NCI-H524 (cell line): ENCODE results near the gene EPDR1.
A peak's percentile ranks its signal among the peaks of the same experiment; 100 is the strongest.

ENCODE experiments used
- DNase-seq, 2 experiments: peaks; one replicate each; lab custom pipeline; 2025; lab: John Stamatoyannopoulos, UW

The EPDR1 gene

DNA sequence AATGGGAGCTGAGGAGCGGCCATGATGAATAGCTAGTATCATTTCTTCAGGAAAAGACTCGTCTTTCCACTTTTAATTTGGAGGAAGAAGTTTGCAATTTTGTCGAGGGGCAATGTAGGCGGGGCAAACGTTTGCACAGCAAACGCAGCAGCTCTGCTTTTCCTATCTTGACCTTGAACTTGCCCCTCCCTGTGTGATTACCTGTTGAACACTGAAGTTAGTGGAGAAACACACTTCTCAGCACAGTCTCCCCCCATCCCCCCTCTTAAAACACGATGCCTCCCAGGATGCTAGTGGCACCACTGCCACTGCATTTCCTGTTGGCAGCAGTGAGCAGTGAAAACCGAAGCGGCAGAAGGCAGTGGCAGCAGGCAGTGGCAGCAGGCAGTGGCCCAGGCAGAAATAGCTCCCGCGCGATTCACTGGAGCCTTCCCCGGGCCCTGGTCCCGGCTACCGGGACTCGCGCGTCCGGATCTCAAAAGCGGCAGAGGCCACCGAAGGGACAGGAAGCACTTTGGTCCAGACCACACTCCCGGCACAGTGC lies at the start of gene EPDR1:
Gene EPDR1 (plus strand): TSS at position 336 of the 544 bp plus-strand sequence. CDS start 300 bp downstream, outside the sequence.
- peak; percentile 58 to 84 for DNase-seq

GRCh38 chr7:37882086-37882485 lies 38.4 kb upstream of the EPDR1 start:
- no peak for DNase-seq

DNA sequence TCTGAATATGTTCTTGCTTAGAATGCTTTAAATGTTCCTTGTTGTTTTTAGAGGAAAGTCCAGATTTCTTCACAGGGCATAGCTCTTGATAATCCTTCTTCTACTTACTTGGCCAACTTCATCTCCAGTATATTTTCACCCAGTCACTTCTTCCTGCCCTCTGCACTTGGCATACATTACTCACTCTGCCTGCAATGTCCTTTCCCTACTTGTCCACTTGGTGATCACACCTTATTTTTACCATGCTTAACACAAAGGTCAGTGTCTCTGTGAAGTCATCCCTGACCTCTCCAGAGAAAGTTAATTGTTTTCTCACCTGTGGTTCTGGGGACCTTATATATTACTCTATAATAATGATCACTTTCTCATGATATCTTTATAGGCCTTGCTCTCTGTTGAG lies 27.1 kb upstream of the EPDR1 start:
- DNase-seq, result no peak

GRCh38 chr7:37894671-37895070 lies 25.8 kb upstream of the EPDR1 start:
- DNase-seq, result no peak

DNA sequence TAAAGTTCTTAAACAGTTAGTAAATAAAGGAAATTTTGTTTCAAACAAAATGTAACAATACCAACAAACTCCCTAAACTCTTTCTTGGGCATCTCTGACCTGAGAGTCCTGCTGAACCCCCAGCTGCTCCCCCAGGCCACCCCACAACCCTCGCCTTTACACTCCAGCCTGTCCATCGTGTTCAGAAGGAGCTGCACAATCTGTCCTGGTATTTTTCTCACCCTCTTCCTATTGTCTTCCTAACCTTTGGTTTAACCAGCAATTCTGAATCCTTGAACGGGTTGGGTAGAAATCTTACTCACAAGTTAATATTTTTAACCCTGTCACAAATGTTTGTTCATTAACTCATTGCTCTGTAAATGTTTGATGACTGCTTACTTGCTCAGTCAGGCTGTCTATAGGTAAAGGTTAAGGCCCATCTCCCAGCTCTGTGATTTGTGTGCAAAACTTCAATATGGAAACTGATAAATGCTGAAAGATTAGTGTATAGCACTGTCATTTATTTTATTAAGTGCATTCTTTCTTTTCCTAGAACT lies 20.7 kb upstream of the EPDR1 start:
- no peak for DNase-seq

GRCh38 chr7:37901236-37901827 lies 19.1 kb upstream of the EPDR1 start:
- peak in 1 of 2 experiments; percentile 59 for DNase-seq

DNA sequence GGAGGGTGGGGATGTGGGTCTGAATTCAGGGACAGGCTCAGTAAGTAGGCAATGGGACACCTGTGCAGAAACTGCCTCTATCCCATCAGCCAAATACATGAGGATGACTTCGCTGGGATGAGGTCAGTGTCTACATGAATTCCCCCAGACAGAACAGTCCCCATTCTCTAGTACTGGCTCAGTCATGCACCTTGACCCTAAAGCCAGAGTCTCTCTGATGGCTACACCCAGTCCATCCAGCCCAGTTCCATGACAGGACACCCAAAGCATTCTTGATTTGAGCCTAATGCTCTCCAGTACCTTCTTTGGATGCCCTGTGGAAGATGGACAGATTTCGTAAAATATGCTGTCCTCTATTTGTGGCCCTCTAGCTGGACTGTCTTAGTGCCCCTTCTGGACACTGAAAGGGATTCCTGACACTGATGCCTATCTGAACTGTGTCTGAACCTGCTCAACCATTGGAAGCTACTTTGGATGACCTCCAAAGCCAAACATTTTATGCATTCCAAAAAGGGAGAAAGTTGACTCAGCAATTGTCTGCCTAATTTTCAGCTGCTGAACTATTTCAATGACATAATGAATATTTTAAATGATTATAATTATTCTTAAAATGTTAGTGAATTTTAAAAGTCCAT lies 18.4 kb upstream of the EPDR1 start:
- DNase-seq, result no peak

GRCh38 chr7:37908221-37908788 lies 12.1 kb upstream of the EPDR1 start:
- no peak for DNase-seq

DNA sequence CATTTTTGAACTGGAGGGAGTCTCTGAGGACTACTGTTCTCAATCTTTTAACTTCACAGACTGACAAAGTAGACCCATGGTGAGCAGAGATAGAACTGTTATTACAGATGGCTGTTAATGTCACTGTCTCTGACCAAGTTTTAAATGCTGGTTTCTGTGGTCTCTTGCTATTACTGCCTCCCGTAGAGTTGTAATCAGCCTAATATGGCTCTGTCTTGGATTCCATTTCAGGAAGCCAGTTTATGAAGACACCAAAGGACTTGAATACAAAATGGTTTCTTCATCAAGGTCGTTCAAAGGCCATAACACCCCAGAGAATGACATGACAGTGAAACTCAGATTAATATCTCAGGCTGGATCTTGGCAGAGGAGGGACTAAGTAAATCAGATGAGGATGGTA lies 7.7 kb upstream of the EPDR1 start:
- no peak for DNase-seq

GRCh38 chr7:37915438-37915837 lies 5.0 kb upstream of the EPDR1 start:
- DNase-seq, result no peak

- DNase-seq, result peak; percentile 11 to 37
Measured at GRCh38 chr7:37916017-37916672, 4.3 kb upstream of the EPDR1 start.

GRCh38 chr7:37916673-37917660 lies 3.5 kb upstream of the EPDR1 start, which contains the start of gene SFRP4:
Gene SFRP4, minus strand, starts transcription at chr7:37916817. Its CDS starts 280 bp downstream, at chr7:37916537.
- DNase-seq, result peak; percentile 50 to 73

GRCh38 chr7:37918526-37918925 lies 1.9 kb upstream of the EPDR1 start:
- no peak for DNase-seq

- DNase-seq, result peak; percentile 48 to 71
Measured at GRCh38 chr7:37920849-37921805, 687 bp downstream of the EPDR1 start.

DNA sequence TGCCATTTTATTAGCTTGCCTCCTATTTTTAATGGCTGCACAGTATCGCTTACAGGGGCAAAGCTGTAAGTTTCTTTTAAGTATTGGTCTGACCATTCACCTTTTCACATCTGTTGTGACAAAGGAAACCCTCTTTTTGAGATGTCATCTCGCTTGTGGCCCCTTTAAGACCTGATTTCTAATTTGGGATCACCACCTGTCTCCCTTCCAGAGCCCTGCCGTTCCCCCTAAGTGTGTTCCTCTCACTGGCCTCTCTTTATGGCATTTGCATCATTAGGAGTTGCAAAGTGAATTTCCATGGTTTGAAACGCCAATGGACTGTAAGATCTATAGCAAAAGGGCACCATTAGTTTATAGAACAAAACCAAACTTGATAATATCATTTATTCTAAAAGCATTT lies 1.4 kb downstream of the EPDR1 start:
- peak in 1 of 2 experiments; percentile 10 for DNase-seq

DNA sequence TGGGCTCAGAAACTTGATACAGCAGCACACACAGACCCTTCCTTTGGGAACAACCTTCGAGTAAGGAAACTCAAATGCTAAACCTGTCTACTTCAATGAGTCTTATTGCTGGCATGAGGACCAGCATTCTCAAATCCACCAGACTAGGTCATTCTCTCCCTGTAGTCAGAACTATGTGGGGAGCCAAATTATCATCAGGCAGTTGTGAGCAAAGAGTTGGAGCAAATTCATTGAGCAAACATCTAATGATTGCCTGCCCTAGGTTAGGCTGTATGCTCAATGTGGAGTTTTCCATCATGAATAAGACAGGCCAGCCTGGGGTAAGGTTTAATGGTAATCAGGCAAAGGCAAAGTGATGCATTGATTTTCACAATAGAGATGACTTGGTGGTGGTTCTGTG lies 3.6 kb downstream of the EPDR1 start:
- DNase-seq, result no peak

DNA sequence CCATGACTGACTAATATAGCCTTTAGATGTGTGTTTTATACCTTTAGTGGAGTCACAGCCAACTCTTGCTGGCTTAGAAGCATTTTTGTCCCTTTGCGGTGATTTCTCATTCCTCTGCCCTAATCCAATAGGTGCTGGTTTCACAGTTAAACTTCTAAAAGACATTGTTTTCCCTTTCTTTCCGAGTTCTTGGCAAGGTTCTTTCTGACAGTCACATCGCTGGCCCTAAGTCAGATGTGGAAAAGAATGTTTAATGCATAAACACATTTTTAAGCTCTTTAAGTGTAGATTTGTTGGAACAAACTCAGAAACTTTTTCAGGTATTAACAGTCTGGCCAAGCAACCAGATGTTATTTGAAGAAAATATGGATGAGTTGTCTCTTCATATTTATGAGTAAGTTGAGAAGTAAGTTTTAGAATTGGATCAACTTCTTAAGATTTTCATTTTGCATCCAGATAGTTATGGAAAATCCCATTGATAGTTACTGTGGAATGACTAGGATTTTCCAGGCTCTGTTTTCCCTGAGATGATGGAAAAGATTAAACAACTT lies 4.1 kb downstream of the EPDR1 start:
- no peak for DNase-seq

DNA sequence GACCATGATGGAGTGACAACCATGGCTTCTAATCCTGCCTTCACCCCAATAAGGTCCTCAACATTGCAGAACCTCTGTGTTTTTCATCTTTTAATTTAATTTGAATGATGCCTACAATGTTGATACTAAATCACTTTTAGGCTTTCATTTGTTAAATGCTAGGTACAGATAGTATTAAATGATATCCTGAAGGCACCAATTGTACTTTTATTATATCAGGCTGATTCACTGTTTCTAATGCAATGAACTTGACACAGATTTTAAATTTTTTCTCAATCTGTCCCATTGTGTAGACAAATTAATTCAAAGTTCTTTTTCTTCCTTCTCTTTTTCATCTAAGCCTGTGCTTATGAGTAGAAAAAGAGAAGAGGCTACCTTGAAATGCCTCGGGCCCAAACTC lies 5.2 kb downstream of the EPDR1 start:
- no peak for DNase-seq

DNA sequence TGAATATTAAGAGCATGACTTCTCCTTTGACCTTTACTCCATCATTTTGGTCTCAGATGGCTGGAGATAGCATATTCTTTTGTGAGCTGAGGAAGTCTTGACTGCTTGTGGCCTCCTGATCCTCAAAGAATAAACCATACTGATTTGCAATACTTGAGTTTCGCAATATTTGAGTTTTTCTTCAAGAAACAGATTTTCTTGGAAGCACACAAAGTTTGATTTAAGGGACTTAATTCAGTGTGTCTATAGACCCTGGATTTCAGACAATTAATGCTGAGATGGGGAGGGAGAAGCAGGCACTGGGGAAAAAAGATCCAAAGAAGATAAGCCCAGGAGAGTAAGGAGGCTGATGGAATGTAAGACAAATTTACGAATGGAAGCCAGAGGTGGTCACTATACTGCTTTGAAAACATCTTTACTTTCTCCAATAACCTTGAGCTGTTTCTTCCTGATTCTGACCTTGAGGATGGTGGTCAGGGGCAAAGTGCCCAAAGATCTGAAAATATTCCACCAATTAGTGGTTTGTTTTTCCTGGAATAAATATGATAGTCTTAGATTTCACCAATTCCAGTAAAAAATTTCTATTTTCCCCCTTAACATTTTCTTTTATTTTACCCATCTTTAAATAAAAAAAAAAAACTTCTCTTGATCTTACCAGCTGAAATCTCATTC lies 7.5 kb downstream of the EPDR1 start:
- DNase-seq, result no peak
